Neuronal stem cell (in vitro differentiated cells): ENCODE results near the gene SHISA9.

Experiments used
- DNase-seq: peaks from one replicate; pipeline ENCODE4 v3.0.0-alpha.2; 2013; ENCODE audit warnings: low spot score
- H2AFZ ChIP-seq: one replicate; pipeline ENCODE4 v1.6.1; 2013; ENCODE audit warnings: mild to moderate bottlenecking, low read length, inconsistent platforms
- H2AK5ac ChIP-seq: 2 replicates; pipeline ENCODE4 v1.6.1; 2013; ENCODE audit warnings: low read depth, mild to moderate bottlenecking, inconsistent platforms, low read length, moderate library complexity, mixed read lengths
- H2BK120ac ChIP-seq: 2 replicates; pipeline ENCODE4 v1.6.1; 2013; ENCODE audit warnings: low read depth, mild to moderate bottlenecking, inconsistent platforms, low read length, moderate library complexity, mixed read lengths
- H2BK12ac ChIP-seq: one replicate; pipeline ENCODE4 v1.6.1; 2013; ENCODE audit warnings: low read length, inconsistent platforms
- H2BK15ac ChIP-seq: 2 replicates; pipeline ENCODE4 v1.6.1; 2013; ENCODE audit warnings: mild to moderate bottlenecking, low read length, inconsistent platforms, mixed read lengths
- H2BK5ac ChIP-seq: one replicate; pipeline ENCODE4 v1.6.1; 2013; ENCODE audit warnings: inconsistent platforms, mild to moderate bottlenecking, low read length, moderate library complexity
- H3K14ac ChIP-seq: one replicate; pipeline ENCODE4 v1.6.1; 2013; ENCODE audit warnings: low read length, inconsistent platforms
- H3K18ac ChIP-seq: 2 replicates; pipeline ENCODE4 v1.6.1; 2013; ENCODE audit warnings: low read length, inconsistent platforms
- H3K23ac ChIP-seq: 2 replicates; pipeline ENCODE4 v1.6.1; 2013; ENCODE audit warnings: low read depth, mild to moderate bottlenecking, mixed read lengths, low read length, inconsistent platforms; ENCODE audit not compliant: poor library complexity
- H3K27ac ChIP-seq: replicated peaks from 3 replicates; pipeline ENCODE4 v1.5.1; 2013; ENCODE audit warnings: low read length, inconsistent platforms
- H3K27me3 ChIP-seq, 3 experiments: 2 replicates each; pipeline ENCODE4 v1.6.1; 2013; ENCODE audit warnings: low read length in 3 of 3, mild to moderate bottlenecking in 2 of 3, inconsistent platforms in 1 of 3, low read depth in 1 of 3, mixed read lengths in 1 of 3, moderate library complexity in 1 of 3; ENCODE audit not compliant: control insufficient read depth in 3 of 3, insufficient read depth in 3 of 3
- H3K36me3 ChIP-seq, 2 donors: replicated peaks in 1 of 2; 2 replicates each; pipeline ENCODE4 v1.6.1; 2013; ENCODE audit warnings: low read length in 2 of 2; ENCODE audit not compliant: control insufficient read depth in 2 of 2, insufficient read depth in 2 of 2
- H3K4ac ChIP-seq: 2 replicates; pipeline ENCODE4 v1.6.1; 2013; ENCODE audit warnings: inconsistent platforms, mild to moderate bottlenecking, low read length, moderate library complexity
- H3K4me1 ChIP-seq, 2 donors: 1 replicate in 1 of 2; 2 replicates in 1 of 2; pipeline ENCODE4 v1.6.1; 2013; ENCODE audit warnings: low read length in 2 of 2, low read depth in 1 of 2; ENCODE audit not compliant: control insufficient read depth in 2 of 2, insufficient read depth in 1 of 2
- H3K4me2 ChIP-seq: one replicate; pipeline ENCODE4 v1.6.1; 2013; ENCODE audit warnings: mild to moderate bottlenecking, low read length, inconsistent platforms; ENCODE audit not compliant: insufficient read depth, poor library complexity, severe bottlenecking
- H3K4me3 ChIP-seq, 2 donors: 2 replicates each; pipeline ENCODE4 v1.5.1; 2013; ENCODE audit warnings: low read length in 2 of 2, mild to moderate bottlenecking in 2 of 2, inconsistent platforms in 1 of 2, moderate library complexity in 1 of 2
- H3K79me1 ChIP-seq: one replicate; pipeline ENCODE4 v1.6.1; 2013; ENCODE audit warnings: low read depth, mild to moderate bottlenecking, inconsistent platforms, low read length, moderate library complexity
- H3K9ac ChIP-seq: one replicate; pipeline ENCODE4 v1.6.1; 2013; ENCODE audit warnings: mild to moderate bottlenecking, low read depth, low read length, inconsistent platforms; ENCODE audit not compliant: poor library complexity
- H3K9me3 ChIP-seq, 2 donors: replicated peaks in 1 of 2; 2 replicates each; pipeline versions ENCODE3 to v1.6.1; 2013; ENCODE audit warnings: low read length in 2 of 2, mild to moderate bottlenecking in 2 of 2, inconsistent platforms in 1 of 2, low read depth in 1 of 2, mixed read lengths in 1 of 2, moderate library complexity in 1 of 2; ENCODE audit not compliant: control insufficient read depth in 2 of 2, insufficient read depth in 1 of 2
- H4K8ac ChIP-seq: one replicate; pipeline ENCODE4 v1.6.1; 2013; ENCODE audit warnings: low read depth, mild to moderate bottlenecking, inconsistent platforms, low read length, moderate library complexity
- H4K91ac ChIP-seq: one replicate; pipeline ENCODE4 v1.6.1; 2013; ENCODE audit warnings: low read length, low read depth, mild to moderate bottlenecking, inconsistent platforms; ENCODE audit not compliant: poor library complexity
- WGBS, 2 donors: extraction: QIAGEN DNeasy Blood & Tissue Kit; methylation state at CpG; one replicate each; pipeline ENCODE4 v1.1.7; 2013; ENCODE audit warnings: missing lambda C conversion rate in 2 of 2, mixed read lengths in 1 of 2; ENCODE audit not compliant: insufficient read length in 2 of 2, insufficient replicate concordance in 1 of 2; ENCODE audit errors: extremely low coverage in 2 of 2; 5-methylcytosine and 5-hydroxymethylcytosine counted together

Gene SHISA9

DNA sequence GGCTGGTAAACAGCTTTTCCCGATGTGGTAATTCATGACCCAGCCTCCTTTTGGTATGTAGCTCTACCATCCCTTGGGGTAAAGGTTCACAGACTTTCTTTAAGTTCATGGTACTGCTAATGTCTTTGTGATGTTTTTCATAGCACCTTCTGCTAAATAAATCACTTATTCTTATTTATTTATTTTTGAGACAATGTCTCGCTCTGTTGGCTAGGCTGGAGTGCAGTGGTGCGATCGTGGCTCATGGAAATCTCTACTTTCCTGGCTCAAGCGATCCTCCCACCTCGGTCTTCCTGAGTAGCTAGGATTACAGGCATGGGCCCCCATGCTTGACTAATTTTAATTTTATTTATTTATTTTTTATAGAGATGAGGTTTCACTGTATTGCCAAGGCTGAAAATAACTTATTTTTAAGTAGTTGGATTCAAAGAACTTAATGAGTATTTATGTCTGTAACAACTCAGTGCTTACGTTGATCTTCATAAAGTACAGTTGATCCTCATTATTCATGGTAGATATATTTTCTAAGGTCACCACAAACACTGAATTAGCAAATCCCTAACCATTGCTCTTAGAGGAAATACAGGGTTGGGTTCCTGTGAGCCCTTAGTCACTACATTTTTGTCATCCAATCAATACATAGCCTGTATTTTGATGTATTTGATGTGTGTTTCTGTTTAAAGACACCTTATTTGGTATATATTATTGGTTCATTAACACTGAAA lies 97.1 kb downstream of the SHISA9 start:
- Histone ChIP-seq H3K27ac (no peak overlapping the region), H3K4ac (no peak overlapping the region), H4K8ac (no peak overlapping the region), H4K91ac (no peak overlapping the region), H2BK12ac (no peak overlapping the region), H3K4me2 (no peak overlapping the region), H3K9me3 (no peaks in the 10 kb centered on the region), H3K18ac (no peak overlapping the region), H3K27me3 (no peaks in the 10 kb centered on the region), H3K79me1 (no peaks in the 10 kb centered on the region), H3K23ac (no peak overlapping the region), H3K36me3 (peaks cover 0 to 1% of the 10 kb centered on the region in 2 donors), H3K4me1 (no peaks in the 10 kb centered on the region), H2BK120ac (no peak overlapping the region), H2BK5ac (no peak overlapping the region), H3K14ac (no peak overlapping the region), H2AFZ (no peak overlapping the region), H3K4me3 (no peak overlapping the region), H2AK5ac (no peak overlapping the region), H2BK15ac (no peak overlapping the region), H3K9ac (no peak overlapping the region)
- no peak for DNase-seq
- no CpG with 5 or more reads among the region's 7 CpGs for WGBS, 2 donors

DNA sequence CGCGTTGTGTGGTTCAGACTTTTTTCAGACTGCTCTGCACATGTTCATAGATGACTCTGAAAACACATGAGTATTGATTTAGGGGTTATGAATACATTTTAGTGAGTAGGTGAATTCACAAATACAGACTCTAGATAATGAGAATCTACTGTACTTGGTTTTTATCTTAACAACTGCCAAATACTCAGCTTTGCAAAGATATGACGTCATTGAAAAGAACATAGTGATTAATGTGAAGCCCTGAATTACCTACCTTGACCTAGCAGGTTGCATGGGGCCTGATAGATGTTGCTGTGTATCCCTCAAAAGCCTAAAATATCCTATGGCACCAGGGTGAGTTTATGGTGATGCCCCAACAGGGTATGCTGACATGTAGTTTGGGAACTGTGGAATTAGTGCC lies 98.0 kb downstream of the SHISA9 start:
- no peak overlapping the region for H2AFZ ChIP-seq
- H2BK15ac ChIP-seq: no peak overlapping the region
- H3K4me3 ChIP-seq: no peak overlapping the region
- H3K23ac ChIP-seq: no peak overlapping the region
- H2BK120ac ChIP-seq: no peak overlapping the region
- H3K9me3 ChIP-seq: no peaks in the 10 kb centered on the region
- H2BK12ac ChIP-seq: no peak overlapping the region
- no peak overlapping the region for H3K9ac ChIP-seq
- H2AK5ac ChIP-seq: no peak overlapping the region
- peaks cover 0 to 1% of the 10 kb centered on the region in 2 donors for H3K36me3 ChIP-seq
- no peak overlapping the region for H3K27ac ChIP-seq
- no peak overlapping the region for H4K8ac ChIP-seq
- no peak overlapping the region for H2BK5ac ChIP-seq
- no peak overlapping the region for H3K4me2 ChIP-seq
- no peak overlapping the region for H3K18ac ChIP-seq
- H3K79me1 ChIP-seq: no peaks in the 10 kb centered on the region
- no peak for DNase-seq
- WGBS, 2 donors: no CpG with 5 or more reads among the region's 3 CpGs
- no peak overlapping the region for H4K91ac ChIP-seq
- no peak overlapping the region for H3K4ac ChIP-seq
- no peaks in the 10 kb centered on the region for H3K27me3 ChIP-seq
- H3K4me1 ChIP-seq: no peaks in the 10 kb centered on the region
- H3K14ac ChIP-seq: no peak overlapping the region

DNA sequence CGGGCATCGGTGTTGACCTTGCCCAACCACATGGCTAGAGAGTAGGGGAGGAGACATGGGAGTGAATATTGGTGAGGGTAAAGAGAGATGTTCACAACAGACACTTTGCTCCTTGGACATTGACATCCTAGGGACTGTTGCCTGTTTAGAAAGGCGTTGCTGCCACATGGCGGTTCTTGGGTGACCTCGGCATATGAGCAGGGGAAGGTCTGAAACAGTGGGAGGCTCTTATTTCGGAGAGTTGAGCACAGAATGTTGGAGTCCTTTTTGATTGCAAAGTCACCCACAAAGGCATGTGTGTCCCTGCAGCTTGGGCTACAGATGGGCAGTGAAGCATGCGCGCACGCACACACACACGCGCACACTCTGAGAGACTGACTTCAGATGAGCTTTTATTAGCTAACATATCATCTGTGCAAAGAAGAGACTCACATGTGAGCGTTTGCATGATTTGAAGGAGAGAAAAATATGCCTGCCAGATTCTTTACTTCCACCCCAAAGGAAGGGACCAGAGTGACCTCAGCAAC lies 104.4 kb downstream of the SHISA9 start:
- no peak overlapping the region for H2BK120ac ChIP-seq

DNA sequence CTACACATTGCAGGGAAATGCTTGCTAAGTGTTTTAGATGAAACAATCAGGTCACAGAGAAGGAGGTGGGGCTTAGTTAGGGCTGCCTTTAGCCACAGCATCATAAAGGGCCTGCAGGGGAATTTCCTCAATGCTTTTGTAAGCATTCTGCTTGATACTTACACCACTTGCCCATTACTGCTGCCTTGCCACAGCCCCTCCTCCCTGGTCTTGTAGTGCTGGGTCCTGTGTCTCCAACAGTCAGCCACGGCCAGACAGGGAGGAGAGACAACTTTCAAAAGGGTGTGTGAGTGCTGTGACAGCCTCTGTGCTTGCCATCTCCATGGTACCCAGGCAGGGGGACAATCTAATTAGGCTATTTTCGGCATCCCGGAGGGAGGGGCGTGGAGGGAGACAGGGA lies 111.2 kb downstream of the SHISA9 start:
- Histone ChIP-seq H4K91ac (no peak overlapping the region), H2BK15ac (no peak overlapping the region), H3K4ac (no peak overlapping the region), H3K27me3 (no peaks in the 10 kb centered on the region), H2BK120ac (no peak overlapping the region), H4K8ac (no peak overlapping the region), H3K27ac (no peak overlapping the region), H3K4me3 (no peak overlapping the region), H3K18ac (no peak overlapping the region), H3K23ac (no peak overlapping the region), H3K4me2 (no peak overlapping the region), H3K79me1 (no peaks in the 10 kb centered on the region), H2AK5ac (no peak overlapping the region), H3K9ac (no peak overlapping the region), H2BK12ac (no peak overlapping the region), H2AFZ (no peak overlapping the region), H3K4me1 (peaks cover 0 to 14% of the 10 kb centered on the region in 2 donors), H3K9me3 (no peaks in the 10 kb centered on the region), H3K14ac (no peak overlapping the region), H2BK5ac (no peak overlapping the region), H3K36me3 (no peaks in the 10 kb centered on the region)
- DNase-seq: no peak
- no CpG with 5 or more reads among the region's 4 CpGs for WGBS, 2 donors

More for the DNA sequence above, 104.4 kb downstream of the SHISA9 start:
- no peak overlapping the region for H3K18ac ChIP-seq
- no peak overlapping the region for H4K91ac ChIP-seq
- H4K8ac ChIP-seq: no peak overlapping the region
- H2AFZ ChIP-seq: no peak overlapping the region
- H3K23ac ChIP-seq: no peak overlapping the region
- DNase-seq: no peak
- no peaks in the 10 kb centered on the region for H3K36me3 ChIP-seq
- no peak overlapping the region for H3K27ac ChIP-seq
- WGBS, 2 donors: no CpG with 5 or more reads among the region's 12 CpGs
- no peak overlapping the region for H3K14ac ChIP-seq
- H3K9ac ChIP-seq: no peak overlapping the region
- H3K27me3 ChIP-seq: no peaks in the 10 kb centered on the region
- no peak overlapping the region for H3K4me2 ChIP-seq
- peaks cover 0 to 1% of the 10 kb centered on the region in 2 donors for H3K4me1 ChIP-seq
- no peak overlapping the region for H2BK5ac ChIP-seq
- H3K79me1 ChIP-seq: no peaks in the 10 kb centered on the region
- H3K9me3 ChIP-seq: no peaks in the 10 kb centered on the region
- H3K4me3 ChIP-seq: no peak overlapping the region
- no peak overlapping the region for H2AK5ac ChIP-seq
- H3K4ac ChIP-seq: no peak overlapping the region
- H2BK12ac ChIP-seq: no peak overlapping the region
- no peak overlapping the region for H2BK15ac ChIP-seq
